HG02623 (cell line): ENCODE results near the gene YAP1.
A peak's percentile ranks its signal among the peaks of the same experiment; 100 is the strongest.

ENCODE experiments used
- ATAC-seq: cut with Tn5 transposase; IDR thresholded peaks from one replicate; pipeline ENCODE4 v1.9.1; 2021; ENCODE audit warnings: moderate library complexity; ENCODE audit not compliant: unreplicated experiment

YAP1 gene

GRCh38 chr11:102269927-102270326, 159.7 kb downstream of the YAP1 start:
- ATAC-seq = no peak

- no peak for ATAC-seq
Observed at GRCh38 chr11:102272047-102272824, 162.0 kb downstream of the YAP1 start.

- ATAC-seq = no peak
Observed at GRCh38 chr11:102274628-102275027, 164.4 kb downstream of the YAP1 start.

- no peak for ATAC-seq
Observed at GRCh38 chr11:102276362-102276761, 166.1 kb downstream of the YAP1 start.

- no peak for ATAC-seq
Observed at GRCh38 chr11:102276783-102277182, 166.5 kb downstream of the YAP1 start.

- ATAC-seq = peak; percentile 96
Observed at GRCh38 chr11:102279641-102280170, 169.5 kb downstream of the YAP1 start.

GRCh38 chr11:102280245-102280833, 170.1 kb downstream of the YAP1 start:
- ATAC-seq = no peak
